ENCODE measurements around the gene RNF44. TPM values are rescaled to one million over a fixed set of nuclear protein-coding genes. Genes with fewer than 3 reads are reported as not detected.

The RNF44 gene
- total and polyA plus RNA-seq, 2 of the 13 experiments (the other 11 are each of a cell fraction or from before 2014, with no cell fraction given), result 9.2 to 16.8 TPM

DNA sequence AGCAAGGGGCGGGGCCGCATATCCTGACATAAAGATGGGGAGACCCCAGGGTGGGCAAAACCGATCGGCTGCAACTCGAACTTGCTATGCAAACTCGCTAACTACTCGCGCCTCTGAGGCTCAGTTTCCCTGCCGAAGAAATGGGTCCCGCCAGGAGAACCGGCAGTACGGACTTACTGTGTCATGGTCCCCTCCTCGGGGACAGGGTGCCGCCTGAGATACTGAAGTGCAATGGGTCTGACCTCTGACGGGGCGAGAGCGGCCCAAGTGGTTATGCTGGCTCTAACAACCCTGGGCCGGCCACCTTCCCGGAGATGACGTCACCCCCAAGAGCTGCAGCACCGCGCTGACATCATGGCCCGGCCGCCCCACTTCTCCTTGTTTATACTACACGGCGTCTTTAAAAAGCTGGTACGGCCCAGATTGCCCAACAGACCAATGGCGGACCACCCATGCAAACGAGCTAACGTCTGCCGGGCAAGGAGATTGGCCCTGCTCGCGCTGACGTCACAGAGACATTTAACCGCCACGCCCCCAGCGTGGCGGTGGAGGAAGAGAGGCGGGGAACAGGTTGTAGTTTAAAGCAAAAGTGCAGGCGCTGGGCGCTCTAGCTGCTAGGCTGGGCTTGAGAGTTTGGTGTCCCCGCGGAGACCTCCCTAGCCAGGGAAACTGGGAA lies 490 bp upstream of the RNF44 start (continued):
- TF ChIP-seq GTF3A (CRISPR knock-in tag; conservative IDR thresholded peaks at IDR 0.05) (no peak), ZFP90 (CRISPR knock-in tag; IDR thresholded peaks at IDR 0.05; ENCODE audit: borderline replicate concordance) (0 out of 2 replicates have a peak, but pooled peaks have one; percentile 20), PCBP1 (IDR thresholded peaks at IDR 0.05; ENCODE audit: borderline replicate concordance, low read depth, low read length) (0 out of 2 replicates have a peak, but pooled peaks have one; percentile 50), HMGXB4 (CRISPR knock-in tag; IDR thresholded peaks at IDR 0.05; ENCODE audit: borderline replicate concordance in 1 of 2, low read depth in 1 of 2) (peak in 1 of 2 experiments; percentile 74; a peak in 1 of 4 replicates), FOXA1 (IDR thresholded peaks at IDR 0.05) (no peak), FOXA1 (CRISPR knock-in tag; IDR thresholded peaks at IDR 0.05) (peak; percentile 62), KLF12 (CRISPR knock-in tag; IDR thresholded peaks at IDR 0.05; ENCODE audit: borderline replicate concordance) (no peak; the same call in 1 of the 2 replicates), REXO4 (CRISPR knock-in tag; IDR thresholded peaks at IDR 0.05; ENCODE audit: borderline replicate concordance) (no peak), ZNF33A (CRISPR knock-in tag; IDR thresholded peaks at IDR 0.05; ENCODE audit: borderline replicate concordance) (no peak), IRF9 (CRISPR knock-in tag; IDR thresholded peaks at IDR 0.05; ENCODE audit: borderline replicate concordance) (0 out of 2 replicates have a peak, but pooled peaks have one; percentile 13), SCMH1 (CRISPR knock-in tag; IDR thresholded peaks at IDR 0.05; ENCODE audit: borderline replicate concordance) (no peak), ZZZ3 (CRISPR knock-in tag; IDR thresholded peaks at IDR 0.05; ENCODE audit: borderline replicate concordance) (no peak), ZC3H13 (CRISPR knock-in tag; IDR thresholded peaks at IDR 0.05) (0 out of 2 replicates have a peak, but pooled peaks have one; percentile 68), ZNF574 (CRISPR knock-in tag; IDR thresholded peaks at IDR 0.05) (0 out of 2 replicates have a peak, but pooled peaks have one; percentile 57), E2F1 (CRISPR knock-in tag; IDR thresholded peaks at IDR 0.05) (no peak), ZNF264 (CRISPR knock-in tag; IDR thresholded peaks at IDR 0.05) (0 out of 2 replicates have a peak, but pooled peaks have one; percentile 43), NAIF1 (CRISPR knock-in tag; IDR thresholded peaks at IDR 0.05; ENCODE audit: borderline replicate concordance) (no peak), ZMYM4 (CRISPR knock-in tag; IDR thresholded peaks at IDR 0.05) (peak; percentile 15), ZNF891 (CRISPR knock-in tag; IDR thresholded peaks at IDR 0.05) (no peak)
- TF ChIP-seq, protein P1, sequence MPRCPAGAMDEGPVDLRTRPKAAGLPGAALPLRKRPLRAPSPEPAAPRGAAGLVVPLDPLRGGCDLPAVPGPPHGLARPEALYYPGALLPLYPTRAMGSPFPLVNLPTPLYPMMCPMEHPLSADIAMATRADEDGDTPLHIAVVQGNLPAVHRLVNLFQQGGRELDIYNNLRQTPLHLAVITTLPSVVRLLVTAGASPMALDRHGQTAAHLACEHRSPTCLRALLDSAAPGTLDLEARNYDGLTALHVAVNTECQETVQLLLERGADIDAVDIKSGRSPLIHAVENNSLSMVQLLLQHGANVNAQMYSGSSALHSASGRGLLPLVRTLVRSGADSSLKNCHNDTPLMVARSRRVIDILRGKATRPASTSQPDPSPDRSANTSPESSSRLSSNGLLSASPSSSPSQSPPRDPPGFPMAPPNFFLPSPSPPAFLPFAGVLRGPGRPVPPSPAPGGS (CRISPR knock-in tag; IDR thresholded peaks at IDR 0.05), result 0 out of 2 replicates have a peak, but pooled peaks have one; percentile 22

All from HepG2 (cell line).